DOHH2 (cell line): ENCODE results near the gene BNC2.

Experiments
- H3F3A ChIP-seq: fragments of 200-600 bp; sonication (generic), shearing (Covaris generic); 2 replicates; pipeline ENCODE4 v1.6.0; 2016; ENCODE audit warnings: antibody characterized with exemption, mild to moderate bottlenecking; ENCODE audit not compliant: control insufficient read depth, insufficient read depth
- H3K27ac ChIP-seq: fragments of 200-600 bp; sonication (generic); 2 replicates; pipeline ENCODE4 v1.5.1; 2014; ENCODE audit warnings: low read depth, mild to moderate bottlenecking, low read length, moderate library complexity
- H3K27me3 ChIP-seq: fragments of 200-600 bp; sonication (generic); 2 replicates; pipeline ENCODE4 v1.6.1; 2014; ENCODE audit warnings: mild to moderate bottlenecking, low read length, mixed read lengths; ENCODE audit not compliant: control insufficient read depth
- H3K36me3 ChIP-seq: fragments of 200-600 bp; sonication (generic); 2 replicates; pipeline ENCODE4 v1.6.1; 2014; ENCODE audit warnings: mild to moderate bottlenecking, low read length, moderate library complexity, mixed read lengths; ENCODE audit not compliant: control insufficient read depth
- H3K4me1 ChIP-seq: fragments of 200-600 bp; sonication (generic); 2 replicates; pipeline ENCODE4 v1.6.1; 2014; ENCODE audit warnings: mild to moderate bottlenecking, low read length, mixed read lengths; ENCODE audit not compliant: control insufficient read depth
- H3K4me2 ChIP-seq: fragments of 200-600 bp; sonication (generic); 2 replicates; pipeline ENCODE4 v1.6.0; 2014; ENCODE audit warnings: mild to moderate bottlenecking, low read length, moderate library complexity
- H3K4me3 ChIP-seq: fragments of 200-600 bp; sonication (generic); 2 replicates; pipeline ENCODE4 v1.5.1; 2014; ENCODE audit warnings: mild to moderate bottlenecking, low read length, mixed read lengths
- H3K79me2 ChIP-seq: fragments of 200-600 bp; sonication (generic); 2 replicates; pipeline ENCODE4 v1.6.1; 2014; ENCODE audit warnings: mild to moderate bottlenecking, low read length, mixed read lengths; ENCODE audit not compliant: control insufficient read depth
- H3K9me2 ChIP-seq: fragments of 200-600 bp; sonication (generic); replicated peaks from 2 replicates; pipeline ENCODE4 v1.6.1; 2014; ENCODE audit warnings: mild to moderate bottlenecking, low read length, mixed read lengths; ENCODE audit not compliant: control insufficient read depth
- H3K9me3 ChIP-seq: fragments of 200-600 bp; sonication (generic); 2 replicates; pipeline ENCODE4 v1.6.1; 2014; ENCODE audit warnings: antibody characterized with exemption, low read length, mixed read lengths; ENCODE audit not compliant: control insufficient read depth, insufficient read depth
- H4K20me1 ChIP-seq: fragments of 200-600 bp; sonication (generic); 2 replicates; pipeline ENCODE4 v1.6.0; 2014; ENCODE audit warnings: low read depth, mild to moderate bottlenecking, antibody characterized with exemption, low read length, moderate library complexity; ENCODE audit not compliant: control insufficient read depth, insufficient read depth
- EZH2phosphoT487 ChIP-seq: fragments of 200-600 bp; sonication (generic); IDR thresholded peaks from 2 replicates; pipeline ENCODE4 v1.6.1; 2017; ENCODE audit warnings: borderline replicate concordance, mild to moderate bottlenecking, antibody characterized with exemption, low read length, moderate library complexity, mixed read lengths
- TF ChIP-seq, protein P1 (sequence below): fragments of 200-600 bp; sonication (generic); IDR thresholded peaks from one replicate; pipeline ENCODE4 v1.5.1; 2014; ENCODE audit warnings: antibody characterized with exemption, mild to moderate bottlenecking, low read depth, low read length; ENCODE audit not compliant: poor library complexity, severe bottlenecking

The BNC2 gene

DNA sequence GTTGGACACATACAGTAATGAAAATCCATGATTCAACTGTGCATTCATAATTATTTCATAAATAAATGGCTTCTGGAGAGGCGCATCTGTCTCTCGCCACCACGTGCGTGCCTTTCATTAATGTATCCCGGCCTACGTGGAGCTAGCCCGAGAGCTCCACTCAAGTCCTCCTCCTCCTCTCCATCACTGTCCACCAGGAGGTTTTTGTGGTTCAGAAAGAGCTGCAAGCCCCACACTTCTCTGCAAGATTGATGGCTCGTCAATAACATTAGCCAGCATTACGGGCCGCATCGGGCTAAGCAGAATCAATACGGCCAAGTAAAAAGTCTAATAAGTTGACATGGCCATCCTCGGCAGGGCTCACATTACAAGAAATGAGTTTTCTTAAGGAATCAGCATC is 499.8 kb downstream of the BNC2 start:
- TF ChIP-seq, protein P1, sequence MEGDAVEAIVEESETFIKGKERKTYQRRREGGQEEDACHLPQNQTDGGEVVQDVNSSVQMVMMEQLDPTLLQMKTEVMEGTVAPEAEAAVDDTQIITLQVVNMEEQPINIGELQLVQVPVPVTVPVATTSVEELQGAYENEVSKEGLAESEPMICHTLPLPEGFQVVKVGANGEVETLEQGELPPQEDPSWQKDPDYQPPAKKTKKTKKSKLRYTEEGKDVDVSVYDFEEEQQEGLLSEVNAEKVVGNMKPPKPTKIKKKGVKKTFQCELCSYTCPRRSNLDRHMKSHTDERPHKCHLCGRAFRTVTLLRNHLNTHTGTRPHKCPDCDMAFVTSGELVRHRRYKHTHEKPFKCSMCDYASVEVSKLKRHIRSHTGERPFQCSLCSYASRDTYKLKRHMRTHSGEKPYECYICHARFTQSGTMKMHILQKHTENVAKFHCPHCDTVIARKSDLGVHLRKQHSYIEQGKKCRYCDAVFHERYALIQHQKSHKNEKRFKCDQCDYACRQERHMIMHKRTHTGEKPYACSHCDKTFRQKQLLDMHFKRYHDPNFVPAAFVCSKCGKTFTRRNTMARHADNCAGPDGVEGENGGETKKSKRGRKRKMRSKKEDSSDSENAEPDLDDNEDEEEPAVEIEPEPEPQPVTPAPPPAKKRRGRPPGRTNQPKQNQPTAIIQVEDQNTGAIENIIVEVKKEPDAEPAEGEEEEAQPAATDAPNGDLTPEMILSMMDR = no peak
- no peak for TF ChIP-seq EZH2phosphoT487
- H3K9me3 ChIP-seq = no peaks in the 10 kb centered on the region
- H3K36me3 ChIP-seq = no peaks in the 10 kb centered on the region
- no peak overlapping the region for H3K27ac ChIP-seq
- H3K27me3 ChIP-seq = no peaks in the 10 kb centered on the region
- no peaks in the 10 kb centered on the region for H3K79me2 ChIP-seq
- H4K20me1 ChIP-seq = no peaks in the 10 kb centered on the region
- H3K4me1 ChIP-seq = no peaks in the 10 kb centered on the region
- H3F3A ChIP-seq = no peaks in the 10 kb centered on the region
- no peaks in the 10 kb centered on the region for H3K9me2 ChIP-seq
- H3K4me3 ChIP-seq = no peak overlapping the region
- H3K4me2 ChIP-seq = no peak overlapping the region

DNA sequence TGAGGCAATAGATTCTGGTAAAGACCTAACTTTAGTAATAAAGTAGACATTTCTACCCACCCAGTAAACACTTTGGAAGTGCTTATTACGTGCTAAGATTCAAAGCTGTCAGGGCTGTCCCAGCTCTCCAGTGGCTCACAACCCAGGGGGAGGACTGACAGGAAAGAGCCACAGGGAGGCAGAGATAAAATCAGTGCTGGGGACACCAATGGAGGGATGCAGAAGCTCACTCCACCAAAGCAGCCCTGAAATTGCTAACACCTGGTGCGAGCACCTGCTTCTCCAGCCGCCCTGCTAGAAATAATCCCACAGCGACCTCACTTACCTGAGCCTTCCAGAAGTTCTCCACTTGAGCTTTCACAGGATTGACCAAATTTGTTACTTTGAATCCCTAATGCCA is 501.0 kb downstream of the BNC2 start:
- no peaks in the 10 kb centered on the region for H3F3A ChIP-seq
- H3K4me3 ChIP-seq = no peak overlapping the region
- H3K79me2 ChIP-seq = no peaks in the 10 kb centered on the region
- no peaks in the 10 kb centered on the region for H4K20me1 ChIP-seq
- no peaks in the 10 kb centered on the region for H3K36me3 ChIP-seq
- TF ChIP-seq, protein P1 = no peak
- no peak for TF ChIP-seq EZH2phosphoT487
- no peaks in the 10 kb centered on the region for H3K27me3 ChIP-seq
- no peak overlapping the region for H3K27ac ChIP-seq
- no peaks in the 10 kb centered on the region for H3K4me1 ChIP-seq
- H3K4me2 ChIP-seq = no peak overlapping the region
- H3K9me2 ChIP-seq = no peaks in the 10 kb centered on the region
- H3K9me3 ChIP-seq = no peaks in the 10 kb centered on the region

DNA sequence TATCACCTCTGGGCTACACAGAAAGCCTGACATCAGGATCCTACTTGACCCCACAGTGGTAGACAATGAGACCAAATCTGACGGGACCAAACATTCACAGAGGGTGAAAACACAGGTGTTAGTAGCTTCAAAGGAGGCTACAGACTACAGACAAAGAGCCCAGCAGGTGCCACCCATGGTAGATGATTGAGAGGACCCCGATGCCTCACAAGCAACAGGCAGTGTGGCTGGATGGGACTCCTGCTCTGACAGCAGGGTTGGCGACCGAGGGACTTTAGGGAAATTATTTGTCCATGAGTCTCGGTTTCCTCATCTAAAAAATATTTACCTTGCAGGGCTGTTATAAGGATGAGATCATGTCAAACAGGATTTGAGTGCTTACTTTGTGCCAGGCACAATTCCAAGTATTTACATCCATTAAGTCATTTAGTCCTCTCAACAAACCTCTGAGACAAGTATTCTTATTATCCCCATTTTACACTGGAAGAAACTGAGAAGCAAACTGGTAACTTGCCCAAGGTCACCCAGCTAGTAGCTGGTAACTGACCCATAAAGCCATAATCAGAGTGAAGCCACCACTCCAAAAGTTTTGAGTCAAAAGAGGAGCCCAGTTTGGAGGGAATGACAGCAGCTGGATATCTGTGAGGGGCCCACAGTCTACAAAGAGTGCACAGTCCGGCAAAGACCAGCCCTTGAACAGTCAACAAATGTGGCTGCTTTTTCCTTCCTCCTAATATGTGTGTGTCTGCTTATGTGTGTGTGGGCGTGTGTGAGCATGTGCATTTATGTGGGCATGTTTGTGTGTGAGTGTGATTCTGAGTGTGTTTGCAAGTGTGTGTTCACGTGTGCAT is 502.0 kb downstream of the BNC2 start:
- H3K4me3 ChIP-seq = no peak overlapping the region
- no peak overlapping the region for H3K27ac ChIP-seq
- H3K27me3 ChIP-seq = no peaks in the 10 kb centered on the region
- H3K4me2 ChIP-seq = no peak overlapping the region
- H4K20me1 ChIP-seq = no peaks in the 10 kb centered on the region
- TF ChIP-seq, protein P1 = no peak
- no peak for TF ChIP-seq EZH2phosphoT487
- H3F3A ChIP-seq = no peaks in the 10 kb centered on the region
- H3K4me1 ChIP-seq = no peaks in the 10 kb centered on the region
- H3K36me3 ChIP-seq = no peaks in the 10 kb centered on the region
- no peaks in the 10 kb centered on the region for H3K9me3 ChIP-seq
- no peaks in the 10 kb centered on the region for H3K79me2 ChIP-seq
- no peaks in the 10 kb centered on the region for H3K9me2 ChIP-seq
